Cardiac muscle cell (in vitro differentiated cells and primary cell): ENCODE results near the gene PCDHGA3. TPM values are rescaled to one million over a fixed set of nuclear protein-coding genes. Genes with fewer than 3 reads are reported as not detected.
"Not testable (repeated sequence)": the region's sequence is repeated elsewhere in the genome, so short reads cannot be mapped to it uniquely, and the experiment has no call there.

Source experiments
- DNase-seq, 2 donors: peaks; one replicate each; pipeline versions ENCODE4 v3.0.0 to v3.0.0-alpha.2; 2010 to 2017; ENCODE audit warnings: low read depth in 1 of 2, low spot score in 1 of 2
- H3K27ac ChIP-seq: fragments of 200-600 bp; sonication (generic); 2 replicates; pipeline ENCODE4 v1.5.1; 2016
- H3K27me3 ChIP-seq: fragments of 200-600 bp; sonication (generic); 2 replicates; pipeline ENCODE4 v1.6.0; 2016; ENCODE audit warnings: control low read depth
- H3K36me3 ChIP-seq: fragments of 200-600 bp; sonication (generic); 2 replicates; pipeline ENCODE4 v1.5.1; 2016; ENCODE audit warnings: control low read depth
- H3K4me1 ChIP-seq: fragments of 200-600 bp; sonication (generic); 2 replicates; pipeline ENCODE4 v1.8.1; 2017; ENCODE audit warnings: low read depth, mild to moderate bottlenecking, mixed run types
- H3K4me3 ChIP-seq: fragments of 200-600 bp; sonication (generic); 2 replicates; pipeline ENCODE4 v1.5.1; 2016; ENCODE audit warnings: mild to moderate bottlenecking
- H3K9me3 ChIP-seq: fragments of 200-600 bp; sonication (generic); 2 replicates; pipeline ENCODE4 v1.5.1; 2017; ENCODE audit warnings: low read depth, mild to moderate bottlenecking, control low read depth
- CTCF ChIP-seq: IDR thresholded peaks from 2 replicates; pipeline ENCODE4 v1.5.1; 2012; ENCODE audit warnings: low read depth, mild to moderate bottlenecking, low read length
- polyA plus RNA-seq: library from polyadenylated mRNA; unstranded; fragments of >200 nt; fragmentation: Nextera tagmentation; extraction: Ambion mirVana; gene quantifications from 2 replicates; pipeline ENCODE4 v1.2.1, GENCODE V29; 2016
- total RNA-seq: library from RNA; depleted of rRNA; stranded (reverse); fragments of >200 nt; gene quantifications from 2 replicates; pipeline ENCODE4 v1.2.3, GENCODE V29; 2016

The PCDHGA3 gene
- total RNA-seq = 1.5 and 3.2 TPM in 2 replicates
- 1.4 and 2.2 TPM in 2 replicates for polyA plus RNA-seq

GRCh38 chr5:141343242-141343952, at the start of gene PCDHGA3:
TSS of gene PCDHGA3 (plus strand) at chr5:141343829. CDS start at chr5:141344034, 205 bp downstream.
- Histone ChIP-seq H3K36me3 (no peaks in the 10 kb centered on the region), H3K27me3 (no peaks in the 10 kb centered on the region), H3K27ac (peak within 1 kb of the TSS; percentile 60), H3K4me3 (no peak within 1 kb of the TSS), H3K4me1 (no peaks in the 10 kb centered on the region), H3K9me3 (no peaks in the 10 kb centered on the region)
- peak; percentile 42 for TF ChIP-seq CTCF
- DNase-seq = peak in 1 of 2 donors; percentile 63

GRCh38 chr5:141298376-141298775, 45.3 kb upstream of the PCDHGA3 start:
- Histone ChIP-seq H3K27me3 (no peaks in the 10 kb centered on the region), H3K4me1 (no peaks in the 10 kb centered on the region), H3K9me3 (no peaks in the 10 kb centered on the region), H3K4me3 (no peak overlapping the region), H3K36me3 (no peaks in the 10 kb centered on the region), H3K27ac (peak overlapping the region; percentile 38)
- DNase-seq = peak in 1 of 2 donors; percentile 40
- TF ChIP-seq CTCF = no peak

- Histone ChIP-seq H3K27ac (no peak within 1 kb of the TSS), H3K36me3 (no peaks in the 10 kb centered on the region), H3K9me3 (no peaks in the 10 kb centered on the region), H3K4me1 (no peaks in the 10 kb centered on the region), H3K27me3 (no peaks in the 10 kb centered on the region), H3K4me3 (no peak within 1 kb of the TSS)
- TF ChIP-seq CTCF = no peak
- DNase-seq = no peak
Measured at GRCh38 chr5:141303756-141304155, 39.9 kb upstream of the PCDHGA3 start, which contains the start of gene SLC25A2. TSS of gene SLC25A2 (minus strand) at chr5:141304049. CDS start at chr5:141303865, 184 bp downstream.

- Histone ChIP-seq H3K9me3 (no peaks in the 10 kb centered on the region), H3K4me3 (no peak overlapping the region), H3K36me3 (no peaks in the 10 kb centered on the region), H3K4me1 (no peaks in the 10 kb centered on the region), H3K27me3 (no peaks in the 10 kb centered on the region), H3K27ac (no peak overlapping the region)
- DNase-seq = no peak
- no peak for TF ChIP-seq CTCF
Measured at GRCh38 chr5:141306630-141307029, 37.0 kb upstream of the PCDHGA3 start.

GRCh38 chr5:141313711-141314110, 29.9 kb upstream of the PCDHGA3 start:
- Histone ChIP-seq H3K4me3 (no peak overlapping the region), H3K4me1 (no peaks in the 10 kb centered on the region), H3K27ac (no peak overlapping the region), H3K36me3 (peaks cover 13% of the 10 kb centered on the region), H3K27me3 (no peaks in the 10 kb centered on the region), H3K9me3 (peaks cover 7% of the 10 kb centered on the region)
- TF ChIP-seq CTCF = no peak
- DNase-seq = no peak

GRCh38 chr5:141316963-141317362, 26.7 kb upstream of the PCDHGA3 start:
- not testable (repeated sequence) for H3K4me1 ChIP-seq, H3K27me3 ChIP-seq, H3K9me3 ChIP-seq, DNase-seq, H3K27ac ChIP-seq, H3K4me3 ChIP-seq
- peaks cover 21% of the 10 kb centered on the region for H3K36me3 ChIP-seq
